H9 (cell line): ENCODE data around the gene GAPDH. TPM values are rescaled to one million over a fixed set of nuclear protein-coding genes. Genes with fewer than 3 reads are reported as not detected.

ENCODE experiments used
- DNase-seq: peaks from one replicate; pipeline ENCODE4 v3.0.0-alpha.2; 2017
- H2AFZ ChIP-seq: one replicate; pipeline ENCODE4 v1.6.1; 2013; ENCODE audit warnings: mild to moderate bottlenecking, low read length, control low read depth, moderate library complexity
- H2AK5ac ChIP-seq: 2 replicates; pipeline ENCODE4 v1.6.1; 2013; ENCODE audit warnings: low read length, control low read depth, mixed read lengths; ENCODE audit not compliant: insufficient read length
- H2BK120ac ChIP-seq: one replicate; pipeline ENCODE4 v1.6.1; 2013; ENCODE audit warnings: low read depth, mild to moderate bottlenecking, low read length, control low read depth, inconsistent platforms; ENCODE audit not compliant: poor library complexity, severe bottlenecking
- H2BK12ac ChIP-seq: 2 replicates; pipeline ENCODE4 v1.6.1; 2013; ENCODE audit warnings: low read length, control low read depth, mixed read lengths, low read depth; ENCODE audit not compliant: insufficient read length
- H2BK15ac ChIP-seq: 2 replicates; pipeline ENCODE4 v1.6.1; 2013; ENCODE audit warnings: low read depth, low read length, control low read depth
- H2BK20ac ChIP-seq: one replicate; pipeline ENCODE4 v1.6.1; 2013; ENCODE audit warnings: low read depth, mild to moderate bottlenecking, low read length, control low read depth, inconsistent platforms; ENCODE audit not compliant: poor library complexity, severe bottlenecking
- H2BK5ac ChIP-seq: 2 replicates; pipeline ENCODE4 v1.6.1; 2013; ENCODE audit warnings: low read length, control low read depth, mixed read lengths; ENCODE audit not compliant: insufficient read length
- H3K14ac ChIP-seq: 2 replicates; pipeline ENCODE4 v1.6.1; 2013; ENCODE audit warnings: low read length, control low read depth; ENCODE audit not compliant: insufficient read depth
- H3K18ac ChIP-seq: 2 replicates; pipeline ENCODE4 v1.6.1; 2013; ENCODE audit warnings: low read depth, mild to moderate bottlenecking, mixed read lengths, low read length, control low read depth; ENCODE audit not compliant: insufficient read length
- H3K23ac ChIP-seq: 2 replicates; pipeline ENCODE4 v1.6.1; 2013; ENCODE audit warnings: low read length, control low read depth, mixed read lengths, low read depth; ENCODE audit not compliant: insufficient read length
- H3K23me2 ChIP-seq: 2 replicates; pipeline ENCODE4 v1.6.1; 2013; ENCODE audit warnings: low read depth, mild to moderate bottlenecking, mixed read lengths, low read length, control low read depth; ENCODE audit not compliant: insufficient read length, poor library complexity, severe bottlenecking
- H3K27ac ChIP-seq: 2 replicates; pipeline ENCODE4 v1.5.1; 2013; ENCODE audit warnings: low read length, control low read depth, mixed read lengths, low read depth; ENCODE audit not compliant: insufficient read length
- H3K27me3 ChIP-seq: 2 replicates; pipeline ENCODE4 v1.6.1; 2013; ENCODE audit warnings: low read length, control low read depth, inconsistent platforms; ENCODE audit not compliant: insufficient read depth
- H3K4ac ChIP-seq: 2 replicates; pipeline ENCODE4 v1.6.1; 2013; ENCODE audit warnings: low read depth, mild to moderate bottlenecking, control low read depth, inconsistent platforms, low read length, moderate library complexity
- H3K4me1 ChIP-seq: 2 replicates; pipeline ENCODE4 v1.6.1; 2013; ENCODE audit warnings: low read length, control low read depth, inconsistent platforms; ENCODE audit not compliant: insufficient read depth
- H3K4me2 ChIP-seq: 2 replicates; pipeline ENCODE4 v1.6.1; 2013; ENCODE audit warnings: low read length, control low read depth, mixed read lengths; ENCODE audit not compliant: insufficient read length, insufficient read depth
- H3K56ac ChIP-seq: 2 replicates; pipeline ENCODE4 v1.6.1; 2013; ENCODE audit warnings: low read depth, mild to moderate bottlenecking, mixed read lengths, low read length, control low read depth; ENCODE audit not compliant: insufficient read length
- H3K79me1 ChIP-seq: 2 replicates; pipeline ENCODE4 v1.6.1; 2013; ENCODE audit warnings: low read depth, mild to moderate bottlenecking, moderate library complexity, low read length, control low read depth, inconsistent platforms; ENCODE audit not compliant: insufficient read depth, poor library complexity, severe bottlenecking
- H3K79me2 ChIP-seq: 2 replicates; pipeline ENCODE4 v1.6.1; 2013; ENCODE audit warnings: low read length, control low read depth, inconsistent platforms; ENCODE audit not compliant: insufficient read depth
- H3K9ac ChIP-seq: 2 replicates; pipeline ENCODE4 v1.6.1; 2013; ENCODE audit warnings: low read length, control low read depth, mixed read lengths; ENCODE audit not compliant: insufficient read length; ENCODE audit errors: extremely low read depth
- H3K9me3 ChIP-seq: one replicate; pipeline ENCODE4 v1.6.1; 2013; ENCODE audit warnings: low read depth, low read length, inconsistent platforms; ENCODE audit not compliant: control insufficient read depth
- H3T11ph ChIP-seq: one replicate; pipeline ENCODE4 v1.6.1; 2013; ENCODE audit warnings: mild to moderate bottlenecking, low read length, control low read depth, inconsistent platforms
- H4K20me1 ChIP-seq: one replicate; pipeline ENCODE4 v1.6.1; 2013; ENCODE audit not compliant: control insufficient read depth, insufficient read length, insufficient read depth
- H4K5ac ChIP-seq: 2 replicates; pipeline ENCODE4 v1.6.1; 2013; ENCODE audit warnings: low read depth, mild to moderate bottlenecking, mixed read lengths, low read length, control low read depth; ENCODE audit not compliant: insufficient read length
- H4K8ac ChIP-seq: replicated peaks from 2 replicates; pipeline ENCODE4 v1.6.1; 2013; ENCODE audit warnings: low read length, control low read depth, mixed read lengths, low read depth; ENCODE audit not compliant: insufficient read length
- H4K91ac ChIP-seq: 2 replicates; pipeline ENCODE4 v1.6.1; 2013; ENCODE audit warnings: low read depth, mild to moderate bottlenecking, moderate library complexity, mixed read lengths, low read length, control low read depth; ENCODE audit not compliant: insufficient read length
- H3K27ac Mint-ChIP-seq, 3 experiments: 2 replicates in 2 of 3; 3 replicates in 1 of 3; pipeline ENCODE4 v1.8.0; 2020 to 2021; ENCODE audit warnings: mixed read lengths in 3 of 3, mild to moderate bottlenecking in 1 of 3, moderate library complexity in 1 of 3
- H3K27me3 Mint-ChIP-seq: 2 replicates; pipeline ENCODE4 v1.8.0; 2021; ENCODE audit warnings: low read depth, mild to moderate bottlenecking, moderate library complexity, mixed read lengths
- H3K36me3 Mint-ChIP-seq, 3 experiments: 2 replicates in 2 of 3; 3 replicates in 1 of 3; pipeline ENCODE4 v1.8.0; 2020 to 2021; ENCODE audit warnings: low read depth in 3 of 3, mixed read lengths in 3 of 3; ENCODE audit not compliant: insufficient read depth in 1 of 3
- H3K4me1 Mint-ChIP-seq, 2 experiments: 2 replicates each; pipeline ENCODE4 v1.8.0; 2020; ENCODE audit warnings: mixed read lengths in 2 of 2
- H3K4me3 Mint-ChIP-seq, 2 experiments: 2 replicates in 1 of 2; 3 replicates in 1 of 2; pipeline ENCODE4 v1.8.0; 2020 to 2021; ENCODE audit warnings: mild to moderate bottlenecking in 2 of 2, mixed read lengths in 2 of 2, moderate library complexity in 1 of 2
- H3K9me3 Mint-ChIP-seq, 2 experiments: 2 replicates in 1 of 2; 3 replicates in 1 of 2; pipeline ENCODE4 v1.8.0; 2020; ENCODE audit warnings: mild to moderate bottlenecking in 2 of 2, mixed read lengths in 2 of 2, moderate library complexity in 1 of 2
- WGBS: extraction: QIAGEN DNeasy Blood & Tissue Kit; methylation state at CpG from one replicate; pipeline ENCODE4 v1.1.7; 2013; ENCODE audit warnings: missing lambda C conversion rate, low lambda C conversion rate, mixed read lengths; ENCODE audit not compliant: insufficient read length; ENCODE audit errors: extremely low coverage; 5-methylcytosine and 5-hydroxymethylcytosine counted together
- total RNA-seq: library from RNA; stranded (reverse); gene quantifications from 2 replicates; pipeline ENCODE4 v1.2.1, GENCODE V29; 2021
- TF ChIP-seq, protein P1 (sequence below): fragments of 200-600 bp; sonication (generic); conservative IDR thresholded peaks from 3 replicates; pipeline ENCODE4 v1.8.0; 2021; ENCODE audit warnings: antibody characterized with exemption, mild to moderate bottlenecking

Gene GAPDH
- total RNA-seq, 1 experiment from 2014 or later: 4,581 TPM

DNA sequence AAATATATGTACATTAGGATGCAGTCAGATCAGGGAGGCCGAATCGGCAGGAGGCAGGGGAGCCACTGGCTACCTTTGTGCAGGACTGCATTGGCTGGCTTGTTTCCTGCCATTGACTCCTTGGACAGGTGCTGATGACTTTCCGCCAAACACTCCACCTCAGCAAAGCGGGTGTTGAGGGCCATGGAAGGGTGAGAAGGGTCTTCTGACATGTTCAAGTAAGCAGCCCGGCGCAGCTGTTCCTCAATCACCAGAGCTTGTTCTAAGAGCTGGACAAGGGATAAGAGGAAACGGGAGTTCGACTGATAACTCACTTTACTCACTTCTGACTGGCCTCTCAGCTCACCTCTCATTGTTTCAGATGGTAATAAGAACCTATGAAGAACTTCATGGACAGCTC lies 38.7 kb downstream of the GAPDH start:
- Histone ChIP-seq H3K4ac (no peak overlapping the region), H2AK5ac (no peak overlapping the region), H3K79me1 (no peaks in the 10 kb centered on the region), H2BK5ac (no peak overlapping the region), H2BK20ac (no peak overlapping the region), H4K8ac (no peak overlapping the region), H3K9me3 (no peaks in the 10 kb centered on the region), H3K4me1 (no peaks in the 10 kb centered on the region), H3T11ph (no peak overlapping the region), H3K79me2 (no peaks in the 10 kb centered on the region), H3K23me2 (no peaks in the 10 kb centered on the region), H3K9ac (no peak overlapping the region), H3K56ac (no peak overlapping the region), H2BK120ac (no peak overlapping the region), H2BK12ac (no peak overlapping the region), H3K14ac (no peak overlapping the region), H3K27me3 (no peaks in the 10 kb centered on the region), H3K23ac (no peak overlapping the region), H2BK15ac (no peak overlapping the region), H3K27ac (no peak overlapping the region), H2AFZ (no peak overlapping the region), H3K18ac (no peak overlapping the region), H3K4me2 (no peak overlapping the region), H4K5ac (no peak overlapping the region), H4K91ac (no peak overlapping the region), H4K20me1 (no peaks in the 10 kb centered on the region)
- H3K9me3 Mint-ChIP-seq: no peaks in the 10 kb centered on the region
- H3K27me3 Mint-ChIP-seq: peaks cover 1% of the 10 kb centered on the region; the same call in 1 of the 2 replicates
- no peak for DNase-seq
- H3K4me3 Mint-ChIP-seq: no peak overlapping the region
- TF ChIP-seq, protein P1, sequence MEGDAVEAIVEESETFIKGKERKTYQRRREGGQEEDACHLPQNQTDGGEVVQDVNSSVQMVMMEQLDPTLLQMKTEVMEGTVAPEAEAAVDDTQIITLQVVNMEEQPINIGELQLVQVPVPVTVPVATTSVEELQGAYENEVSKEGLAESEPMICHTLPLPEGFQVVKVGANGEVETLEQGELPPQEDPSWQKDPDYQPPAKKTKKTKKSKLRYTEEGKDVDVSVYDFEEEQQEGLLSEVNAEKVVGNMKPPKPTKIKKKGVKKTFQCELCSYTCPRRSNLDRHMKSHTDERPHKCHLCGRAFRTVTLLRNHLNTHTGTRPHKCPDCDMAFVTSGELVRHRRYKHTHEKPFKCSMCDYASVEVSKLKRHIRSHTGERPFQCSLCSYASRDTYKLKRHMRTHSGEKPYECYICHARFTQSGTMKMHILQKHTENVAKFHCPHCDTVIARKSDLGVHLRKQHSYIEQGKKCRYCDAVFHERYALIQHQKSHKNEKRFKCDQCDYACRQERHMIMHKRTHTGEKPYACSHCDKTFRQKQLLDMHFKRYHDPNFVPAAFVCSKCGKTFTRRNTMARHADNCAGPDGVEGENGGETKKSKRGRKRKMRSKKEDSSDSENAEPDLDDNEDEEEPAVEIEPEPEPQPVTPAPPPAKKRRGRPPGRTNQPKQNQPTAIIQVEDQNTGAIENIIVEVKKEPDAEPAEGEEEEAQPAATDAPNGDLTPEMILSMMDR: no peak
- H3K4me1 Mint-ChIP-seq: peaks cover 8 to 9% of the 10 kb centered on the region in 2 experiments
- 0 out of 7 replicates have a peak overlapping the region, but pooled peaks of 1 of the 3 experiments have one; percentile 11 for H3K27ac Mint-ChIP-seq
- H3K36me3 Mint-ChIP-seq: peaks cover 52 to 89% (median 71%) of the 10 kb centered on the region in 3 experiments
- WGBS: no CpG with 5 or more reads among the region's 8 CpGs
